OCI-LY1 (cell line): Measurements from ENCODE around the gene P2RX2.

ENCODE experiments used
- CTCF ChIP-seq: fragments of 200-600 bp; sonication (generic), shearing (Covaris generic); IDR thresholded peaks from 2 replicates; pipeline ENCODE4 v1.5.1; 2017; ENCODE audit warnings: mild to moderate bottlenecking, antibody characterized with exemption, low read length, moderate library complexity, mixed read lengths
- EZH2 ChIP-seq: fragments of 200-600 bp; sonication (generic), shearing (Covaris generic); IDR thresholded peaks from 2 replicates; pipeline ENCODE4 v1.8.0; 2017; ENCODE audit warnings: borderline replicate concordance, mixed run types, mild to moderate bottlenecking, antibody characterized with exemption, low read length, moderate library complexity, mixed read lengths

- TF ChIP-seq CTCF (no peak), EZH2 (no peak)
Measured at GRCh38 chr12:132669166-132669879, 50.7 kb downstream of the P2RX2 start.
